NCI-H1436 treated with DMSO at 0.1 percent for 48 hours (cell line): ENCODE measurements around the gene CNDP2.
"Not testable (repeated sequence)": the region's sequence is repeated elsewhere in the genome, so short reads cannot be mapped to it uniquely, and the experiment has no call there.

Experiments
- DNase-seq: peaks from one replicate; lab custom pipeline; 2025; lab: John Stamatoyannopoulos, UW

The CNDP2 gene

DNA sequence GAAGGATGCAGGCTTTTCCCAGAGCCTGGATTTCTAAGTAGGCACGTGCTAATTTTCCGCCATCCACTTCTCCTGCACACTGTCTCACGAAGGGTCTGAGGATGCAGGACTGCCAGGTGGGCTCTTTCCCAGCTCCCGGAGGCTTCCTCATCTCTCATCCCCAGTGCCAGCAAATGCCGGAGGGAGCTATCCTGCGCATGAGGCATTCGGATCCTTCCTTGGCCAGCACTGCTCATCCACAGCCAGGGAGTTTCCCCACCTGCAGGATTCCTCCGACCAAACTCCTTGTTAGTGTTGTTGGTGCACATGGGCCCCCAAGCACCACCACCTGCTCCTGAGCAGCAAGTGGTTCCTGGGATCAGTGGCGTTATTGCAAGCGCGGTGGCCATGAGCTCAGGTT is 43.1 kb downstream of the CNDP2 start:
- no peak for DNase-seq

GRCh38 chr18:74540652-74541421 is 44.7 kb downstream of the CNDP2 start:
- DNase-seq: no peak

- no peak for DNase-seq
Observed at GRCh38 chr18:74541703-74542555, 45.8 kb downstream of the CNDP2 start.

DNA sequence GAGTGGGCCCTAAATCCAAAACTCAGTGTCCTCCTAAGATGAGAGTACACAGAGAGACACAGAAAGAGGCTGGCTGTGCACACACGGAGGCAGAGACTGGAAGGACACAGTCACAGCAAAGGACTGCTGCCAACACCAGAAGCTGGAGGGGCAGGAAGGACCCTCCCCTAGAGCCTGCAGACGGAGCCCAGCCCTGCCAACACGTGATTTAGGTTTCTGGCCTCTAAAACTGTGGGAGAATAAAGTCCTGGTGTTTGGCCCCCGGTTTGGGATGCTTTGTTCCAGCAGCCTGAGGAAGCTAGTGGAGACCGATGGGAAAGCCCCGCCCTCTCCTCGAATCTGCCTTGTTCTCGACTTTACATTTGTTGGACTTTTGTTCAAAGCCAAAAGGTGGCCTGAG is 48.7 kb downstream of the CNDP2 start:
- no peak for DNase-seq

- DNase-seq: no peak
Observed at GRCh38 chr18:74546007-74546406, 49.8 kb downstream of the CNDP2 start.

DNA sequence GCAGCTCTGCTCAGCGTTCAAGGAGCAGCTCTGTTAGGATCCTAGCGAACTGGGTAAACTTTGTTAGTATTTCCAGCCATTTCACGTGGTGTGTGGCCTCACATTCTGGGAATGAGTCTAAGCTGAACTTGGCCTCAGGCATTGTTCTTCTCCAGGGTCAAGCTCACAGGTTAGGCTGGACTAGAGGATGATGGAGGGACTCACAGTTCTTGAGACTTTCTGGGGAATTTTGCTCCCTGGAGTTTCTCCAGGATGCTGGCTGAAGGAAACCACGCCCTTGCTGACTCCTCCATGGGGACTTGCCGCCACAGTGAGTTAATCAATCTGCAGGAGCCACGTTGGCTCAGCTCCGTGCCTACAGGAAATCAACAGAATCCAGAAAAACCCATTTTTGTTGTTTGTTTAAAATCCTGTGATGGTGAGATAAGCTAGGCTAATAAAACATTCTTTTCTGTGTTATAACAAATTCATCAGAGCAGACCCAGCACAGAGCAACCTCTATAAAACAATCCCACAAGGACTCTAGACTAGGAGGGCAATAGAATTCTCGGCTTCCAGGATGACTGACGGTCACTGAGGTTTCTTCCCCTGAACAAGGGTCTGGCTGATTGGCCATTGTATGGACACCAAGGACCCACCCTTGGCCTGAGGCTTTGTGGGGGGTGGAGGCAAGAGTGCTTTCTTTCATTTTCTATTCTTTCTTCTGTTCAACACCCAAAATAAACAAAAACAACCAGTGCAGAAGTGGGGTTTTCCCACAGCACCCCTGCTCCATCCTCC is 50.8 kb downstream of the CNDP2 start:
- DNase-seq: no peak

DNA sequence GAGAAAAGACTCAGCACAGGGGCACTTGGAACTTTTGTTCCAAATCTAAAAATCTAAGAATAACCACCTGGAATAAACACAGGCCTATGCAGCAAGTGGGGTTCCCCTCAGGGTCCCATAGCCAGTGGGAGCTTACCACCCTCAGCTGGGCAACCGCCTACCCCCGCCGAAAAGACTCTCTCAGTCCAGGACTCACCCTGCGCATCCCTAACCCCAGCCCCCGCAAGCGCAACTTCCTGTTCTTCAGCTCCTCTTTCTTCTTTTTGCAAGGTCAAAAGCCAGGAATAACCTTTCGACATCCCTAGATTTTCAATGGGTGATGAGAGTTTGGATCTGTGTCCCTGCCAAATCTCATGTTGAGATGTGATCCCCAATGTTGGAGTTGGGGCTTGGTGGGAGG is 51.7 kb downstream of the CNDP2 start:
- DNase-seq: no peak

- no peak for DNase-seq
Observed at GRCh38 chr18:74549591-74550104, 53.5 kb downstream of the CNDP2 start.

GRCh38 chr18:74550886-74551285 is 54.7 kb downstream of the CNDP2 start:
- no peak for DNase-seq

DNA sequence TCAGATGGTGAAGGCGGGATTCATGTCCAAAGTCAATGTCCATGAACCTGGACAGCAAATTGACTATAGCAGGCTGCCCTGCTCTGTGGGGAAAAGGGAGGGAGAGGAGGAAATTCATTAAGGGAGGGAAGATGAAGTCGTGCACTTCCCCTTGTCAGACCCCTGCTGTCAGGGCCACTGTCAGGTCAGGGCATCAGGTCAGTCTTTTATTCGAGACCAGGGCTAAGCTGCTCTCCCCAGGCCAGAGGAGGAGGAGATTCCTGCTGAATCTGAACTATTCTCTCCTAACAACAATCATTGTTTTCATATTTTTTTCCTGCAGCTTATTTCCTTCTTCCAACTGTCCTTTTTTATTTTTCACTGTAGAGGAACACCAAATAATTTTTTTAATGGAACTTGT is 55.3 kb downstream of the CNDP2 start:
- DNase-seq: no peak

DNA sequence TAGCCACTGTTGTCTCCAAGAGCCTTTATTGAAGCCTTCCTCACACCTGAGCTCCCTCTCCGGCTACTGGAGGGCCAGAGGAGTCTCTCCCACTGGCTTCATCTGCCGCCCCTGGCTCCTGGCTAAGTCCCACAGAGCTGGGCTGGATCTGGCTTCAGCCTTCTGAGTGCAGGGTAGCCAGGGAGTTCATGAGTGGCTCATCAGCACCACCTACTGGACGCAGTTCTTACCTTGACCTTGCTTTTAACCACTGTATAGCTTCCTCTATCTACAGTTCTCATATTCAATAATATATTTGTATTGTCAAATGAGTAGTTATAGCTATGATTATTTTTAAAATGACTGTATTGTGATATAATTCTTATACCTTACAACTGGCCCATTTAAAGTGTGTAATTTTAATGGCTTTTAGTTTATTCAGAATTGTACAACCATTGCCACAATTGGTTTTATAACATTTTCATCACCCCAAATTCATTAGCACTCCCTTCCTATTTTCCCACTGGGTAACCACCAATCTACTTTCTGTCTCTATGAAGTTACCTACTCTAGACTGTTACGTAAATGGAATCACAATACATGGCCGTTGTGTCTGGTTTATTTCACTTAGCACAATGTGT is 55.9 kb downstream of the CNDP2 start:
- no peak for DNase-seq

DNA sequence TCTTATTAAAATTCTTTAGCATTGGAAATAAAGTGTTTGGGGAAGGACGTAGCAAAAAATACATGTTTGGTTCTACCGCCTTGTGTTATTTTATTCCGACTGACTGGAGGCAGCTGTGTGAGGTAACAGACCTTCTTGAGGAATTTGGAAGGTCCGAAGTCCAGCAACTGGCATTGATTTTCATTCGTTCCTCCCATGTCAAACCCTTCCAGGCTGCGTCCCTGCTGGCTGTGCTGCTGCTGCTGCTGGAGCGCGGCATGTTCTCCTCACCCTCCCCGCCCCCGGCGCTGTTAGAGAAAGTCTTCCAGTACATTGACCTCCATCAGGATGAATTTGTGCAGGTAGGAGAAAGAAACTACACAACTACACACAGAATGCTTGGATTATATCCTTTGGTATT is 60.0 kb downstream of the CNDP2 start:
- DNase-seq: no peak

- DNase-seq: no peak
Observed at GRCh38 chr18:74558096-74558495, 61.9 kb downstream of the CNDP2 start.

GRCh38 chr18:74562131-74562730 is 66.1 kb downstream of the CNDP2 start:
- DNase-seq: no peak

DNA sequence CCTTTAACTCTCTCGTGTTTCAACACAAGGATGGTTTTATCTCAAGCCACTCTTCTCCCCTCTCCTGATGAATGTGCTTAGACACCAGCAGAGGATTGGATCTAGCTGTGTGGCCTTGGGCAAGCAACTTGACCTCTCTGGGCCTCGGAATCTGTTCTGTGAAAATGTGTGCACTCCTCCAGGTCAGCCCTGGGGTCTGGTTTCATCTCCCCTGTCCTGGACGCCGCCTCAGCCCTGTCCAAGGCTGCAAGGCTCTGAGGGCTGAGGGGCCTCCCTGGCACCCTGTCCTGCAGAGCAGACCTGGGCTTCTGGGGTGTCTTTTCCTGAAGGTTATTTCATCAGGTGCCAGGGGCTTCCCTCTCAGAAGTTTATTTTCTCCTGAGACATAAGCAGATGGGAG is 66.6 kb downstream of the CNDP2 start:
- DNase-seq: no peak

DNA sequence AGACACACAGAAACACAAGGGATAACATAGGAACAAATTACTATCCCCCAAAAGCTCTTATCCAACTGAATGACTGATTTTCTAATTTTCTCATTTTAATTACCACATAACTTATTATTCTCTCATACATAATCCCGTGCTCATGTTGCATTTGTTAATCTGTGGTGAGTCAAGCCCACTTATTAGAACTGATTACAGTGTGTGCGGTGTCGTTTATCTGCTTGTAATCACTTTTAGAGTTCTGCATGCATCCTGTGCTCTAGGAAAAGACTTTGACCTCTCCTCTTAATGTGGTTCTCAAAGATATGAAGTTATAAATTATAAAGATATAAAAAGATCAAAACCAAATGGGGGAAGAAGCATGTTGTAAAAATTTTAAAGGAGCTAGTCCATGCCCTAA is 67.8 kb downstream of the CNDP2 start:
- DNase-seq: no peak

- not testable (repeated sequence) for DNase-seq
Observed at GRCh38 chr18:74565164-74565563, 69.0 kb downstream of the CNDP2 start.

- not testable (repeated sequence) for DNase-seq
Observed at GRCh38 chr18:74565993-74566392, 69.8 kb downstream of the CNDP2 start.

DNA sequence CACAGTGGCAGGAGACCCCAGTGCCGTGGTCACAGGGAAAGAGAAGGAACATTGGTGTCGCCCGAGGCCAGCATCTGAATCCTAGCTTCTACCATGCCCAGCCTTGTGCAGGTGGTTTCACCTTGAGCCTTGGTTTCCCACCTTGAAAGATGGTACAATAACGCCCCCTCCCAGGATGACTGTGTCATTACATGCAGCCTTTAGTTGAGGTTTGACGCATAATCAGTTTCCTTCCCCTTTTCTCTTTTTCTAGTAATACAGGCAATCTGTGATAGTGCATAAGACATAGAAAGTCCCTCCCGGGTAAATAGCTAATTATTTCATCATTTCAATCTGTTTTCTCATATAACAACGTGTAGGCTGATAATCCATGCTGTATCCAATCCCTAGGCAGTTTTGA is 71.7 kb downstream of the CNDP2 start:
- DNase-seq: no peak

- no peak for DNase-seq
Observed at GRCh38 chr18:74569401-74569800, 73.2 kb downstream of the CNDP2 start.

DNA sequence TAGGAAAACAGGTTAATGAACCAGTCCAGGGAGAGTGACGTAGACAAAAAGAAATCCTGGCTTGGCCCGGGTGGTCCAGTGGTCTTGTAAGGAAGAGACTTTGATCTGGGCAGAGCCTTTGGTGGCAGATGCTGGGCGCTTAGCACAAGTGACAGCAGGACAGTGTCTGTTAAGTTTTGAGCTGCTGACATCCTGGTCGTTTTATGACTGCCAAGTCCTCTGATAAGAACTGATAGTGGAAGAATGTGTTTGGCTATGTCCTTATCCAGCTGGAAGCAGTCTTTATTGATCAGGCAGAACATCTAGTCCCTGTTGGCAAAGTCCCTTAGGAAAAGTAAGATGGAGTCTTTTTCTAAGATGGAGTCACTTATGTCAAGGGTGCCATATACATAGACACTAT is 74.1 kb downstream of the CNDP2 start:
- no peak for DNase-seq
